SK-N-SH (cell line): Measurements from ENCODE around the gene PDE4D. TPM values are rescaled to one million over a fixed set of nuclear protein-coding genes. Genes with fewer than 3 reads are reported as not detected.

Experiments
- CTCF ChIA-PET: fragments of 300-600, 350-600 bp; formaldehyde crosslinking; extraction: SDS; loops from one replicate; lab custom pipeline; 2021; lab: Yijun Ruan, JAX
- POLR2A ChIA-PET: fragments of 350-600 bp; sonication (Branson Sonifier 250); formaldehyde crosslinking; extraction: SDS; loops from one replicate; lab custom pipeline; 2020; ENCODE audit warnings: antibody characterized with exemption, inconsistent platforms; lab: Yijun Ruan, JAX
- DNase-seq: peaks from one replicate; pipeline ENCODE4 v3.0.0; 2012
- H2AFZ ChIP-seq: fragments of 200-600 bp; sonication (generic); 2 replicates; pipeline ENCODE4 v1.8.1; 2016; ENCODE audit warnings: antibody characterized with exemption, mild to moderate bottlenecking, low read depth
- H3F3A ChIP-seq: fragments of 200-600 bp; sonication (generic); replicated peaks from 2 replicates; pipeline ENCODE3; 2016; ENCODE audit warnings: antibody characterized with exemption, mild to moderate bottlenecking; ENCODE audit not compliant: insufficient read depth
- H3K27ac ChIP-seq, 2 experiments: fragments of 200-500 bp in 1 of 2; fragments of 200-600 bp in 1 of 2; sonication (Bioruptor generic) in 1 of 2; sonication (generic), shearing (Covaris generic) in 1 of 2; 2 replicates each; pipeline versions ENCODE4 v1.5.1 to v1.6.1; 2014 to 2016; ENCODE audit warnings: low read depth in 2 of 2, inconsistent platforms in 1 of 2, low read length in 1 of 2, mild to moderate bottlenecking in 1 of 2, mixed read lengths in 1 of 2
- H3K27me3 ChIP-seq: fragments of 200-600 bp; sonication (generic), shearing (Covaris generic); 2 replicates; pipeline ENCODE4 v1.6.1; 2016; ENCODE audit warnings: mixed run types; ENCODE audit not compliant: insufficient read depth
- H3K36me3 ChIP-seq, 2 experiments: fragments of 200-500 bp in 1 of 2; fragments of 200-600 bp in 1 of 2; sonication (Bioruptor generic) in 1 of 2; sonication (generic) in 1 of 2; replicated peaks in 1 of 2; 2 replicates each; pipeline versions ENCODE3 to v1.5.1; 2014 to 2016; ENCODE audit warnings: low read length in 1 of 2, mild to moderate bottlenecking in 1 of 2; ENCODE audit not compliant: insufficient read depth in 2 of 2, control insufficient read depth in 1 of 2
- H3K4me1 ChIP-seq, 2 experiments: fragments of 200-500 bp in 1 of 2; fragments of 200-600 bp in 1 of 2; sonication (Bioruptor generic) in 1 of 2; sonication (generic), shearing (Covaris generic) in 1 of 2; 2 replicates each; pipeline versions ENCODE4 v1.5.1 to v1.6.1; 2014 to 2016; ENCODE audit warnings: low read depth in 1 of 2, low read length in 1 of 2, mixed run types in 1 of 2; ENCODE audit not compliant: insufficient read depth in 2 of 2, control insufficient read depth in 1 of 2
- H3K4me2 ChIP-seq: fragments of 200-600 bp; sonication (generic), shearing (Covaris generic); 2 replicates; pipeline ENCODE4 v1.6.1; 2017; ENCODE audit warnings: mixed run types
- H3K4me3 ChIP-seq, 2 experiments: fragments of 200-500 bp in 1 of 2; fragments of 200-600 bp in 1 of 2; sonication (Bioruptor generic) in 1 of 2; sonication (generic), shearing (Covaris generic) in 1 of 2; 2 replicates each; pipeline versions ENCODE4 v1.5.1 to v1.8.1; 2014 to 2016; ENCODE audit warnings: low read depth in 2 of 2, inconsistent platforms in 1 of 2, low read length in 1 of 2, mild to moderate bottlenecking in 1 of 2, mixed read lengths in 1 of 2, moderate library complexity in 1 of 2
- H3K79me2 ChIP-seq: fragments of 200-600 bp; sonication (generic); 2 replicates; pipeline ENCODE4 v1.8.1; 2017; ENCODE audit warnings: mild to moderate bottlenecking; ENCODE audit not compliant: insufficient read depth
- H3K9ac ChIP-seq: fragments of 200-600 bp; sonication (generic); 2 replicates; pipeline ENCODE4 v1.6.1; 2017; ENCODE audit warnings: mixed run types
- H3K9me2 ChIP-seq: fragments of 200-600 bp; sonication (generic); 2 replicates; pipeline ENCODE4 v1.6.1; 2017; ENCODE audit warnings: mixed run types
- H3K9me3 ChIP-seq: fragments of 200-600 bp; sonication (generic); 2 replicates; pipeline ENCODE4 v1.6.1; 2017; ENCODE audit warnings: mixed run types, mild to moderate bottlenecking, moderate library complexity
- H4K20me1 ChIP-seq: fragments of 200-600 bp; sonication (generic); 2 replicates; pipeline ENCODE4 v1.6.1; 2017; ENCODE audit warnings: mild to moderate bottlenecking, mixed run types; ENCODE audit not compliant: insufficient read depth
- CHD2 ChIP-seq: fragments of 150-350 bp; IDR thresholded peaks from 2 replicates; pipeline ENCODE4 v1.6.1; 2018; ENCODE audit warnings: low read length; ENCODE audit not compliant: partially characterized antibody
- EP300 ChIP-seq, 2 experiments: IDR thresholded peaks; 2 replicates each; pipeline versions ENCODE4 v1.4.0 to v1.6.1; 2012; ENCODE audit warnings: borderline replicate concordance in 1 of 2, low read depth in 1 of 2, low read length in 1 of 2
- EZH2phosphoT487 ChIP-seq: fragments of 200-600 bp; sonication (generic); IDR thresholded peaks from 2 replicates; pipeline ENCODE4 v1.6.1; 2017; ENCODE audit warnings: low read depth, mixed run types, mild to moderate bottlenecking, antibody characterized with exemption, moderate library complexity, borderline replicate concordance
- FOSL2 ChIP-seq: IDR thresholded peaks from 2 replicates; pipeline ENCODE4 v1.4.0; 2012; ENCODE audit warnings: low read depth, mild to moderate bottlenecking, moderate library complexity, borderline replicate concordance
- FOXJ3 ChIP-seq: sonication (generic); formaldehyde crosslinking; IDR thresholded peaks from 2 replicates; pipeline ENCODE4 v1.5.1; 2020; ENCODE audit warnings: mild to moderate bottlenecking, missing genetic modification reagents
- GABPA ChIP-seq: IDR thresholded peaks from 2 replicates; pipeline ENCODE4 v1.4.0; 2012; ENCODE audit warnings: low read depth, mild to moderate bottlenecking
- JUND ChIP-seq: IDR thresholded peaks from 2 replicates; pipeline ENCODE4 v1.4.0; 2012
- MEF2A ChIP-seq: IDR thresholded peaks from 2 replicates; pipeline ENCODE4 v1.4.0; 2012; ENCODE audit warnings: low read depth, borderline replicate concordance
- MXI1 ChIP-seq: IDR thresholded peaks from 2 replicates; pipeline ENCODE4 v1.6.1; 2012; ENCODE audit warnings: mild to moderate bottlenecking, low read depth, low read length, improper control_type of control experiment
- NFIC ChIP-seq: IDR thresholded peaks from 2 replicates; pipeline ENCODE4 v1.4.0; 2012; ENCODE audit warnings: borderline replicate concordance
- NRF1 ChIP-seq: IDR thresholded peaks from 2 replicates; pipeline ENCODE4 v1.6.1; 2012; ENCODE audit warnings: low read depth, mild to moderate bottlenecking, low read length
- RAD21 ChIP-seq: IDR thresholded peaks from 2 replicates; pipeline ENCODE4 v1.6.1; 2012; ENCODE audit warnings: mild to moderate bottlenecking, low read length
- RCOR1 ChIP-seq: fragments of 150-350 bp; IDR thresholded peaks from 2 replicates; pipeline ENCODE4 v1.6.1; 2017; ENCODE audit warnings: antibody characterized with exemption, low read length
- TCF12 ChIP-seq: IDR thresholded peaks from 2 replicates; pipeline ENCODE4 v1.4.0; 2012
- TEAD4 ChIP-seq: IDR thresholded peaks from 2 replicates; pipeline ENCODE4 v1.4.0; 2012; ENCODE audit warnings: mild to moderate bottlenecking, borderline replicate concordance; ENCODE audit not compliant: insufficient read depth
- YY1 ChIP-seq: IDR thresholded peaks from 2 replicates; pipeline ENCODE4 v1.4.0; 2012; ENCODE audit warnings: low read depth, mild to moderate bottlenecking
- WGBS: methylation state at CpG from one replicate; pipeline ENCODE4 v1.1.6; 2017; ENCODE audit warnings: low lambda C conversion rate; 5-methylcytosine and 5-hydroxymethylcytosine counted together
- polyA plus RNA-seq, 3 experiments: library from polyadenylated mRNA; depleted of rRNA; stranded (reverse); fragments of >200 nt; gene quantifications; 2 replicates each; pipeline ENCODE4 v1.2.3, GENCODE V29; 2012
- TF ChIP-seq, protein P1 (sequence below): IDR thresholded peaks from 2 replicates; pipeline ENCODE4; 2012
- TF ChIP-seq, protein P2 (sequence below): fragments of 200-600 bp; sonication (generic); IDR thresholded peaks from 2 replicates; pipeline ENCODE4 v1.6.1; 2017; ENCODE audit warnings: antibody characterized with exemption, mild to moderate bottlenecking, moderate library complexity
- TF ChIP-seq, protein P3 (sequence below): IDR thresholded peaks from 2 replicates; pipeline ENCODE4 v1.4.0; 2012; ENCODE audit warnings: low read depth, borderline replicate concordance
- TF ChIP-seq, protein P4 (sequence below): IDR thresholded peaks from 2 replicates; pipeline ENCODE4 v1.4.0; 2012; ENCODE audit warnings: low read depth, borderline replicate concordance
- TF ChIP-seq, protein P5 (sequence below): IDR thresholded peaks from 2 replicates; pipeline ENCODE4 v1.4.0; 2012; ENCODE audit warnings: low read depth

PDE4D gene
- polyA plus RNA-seq, 1 of the 3 experiments (the other 2 are of a cell fraction): 2.4 TPM

DNA sequence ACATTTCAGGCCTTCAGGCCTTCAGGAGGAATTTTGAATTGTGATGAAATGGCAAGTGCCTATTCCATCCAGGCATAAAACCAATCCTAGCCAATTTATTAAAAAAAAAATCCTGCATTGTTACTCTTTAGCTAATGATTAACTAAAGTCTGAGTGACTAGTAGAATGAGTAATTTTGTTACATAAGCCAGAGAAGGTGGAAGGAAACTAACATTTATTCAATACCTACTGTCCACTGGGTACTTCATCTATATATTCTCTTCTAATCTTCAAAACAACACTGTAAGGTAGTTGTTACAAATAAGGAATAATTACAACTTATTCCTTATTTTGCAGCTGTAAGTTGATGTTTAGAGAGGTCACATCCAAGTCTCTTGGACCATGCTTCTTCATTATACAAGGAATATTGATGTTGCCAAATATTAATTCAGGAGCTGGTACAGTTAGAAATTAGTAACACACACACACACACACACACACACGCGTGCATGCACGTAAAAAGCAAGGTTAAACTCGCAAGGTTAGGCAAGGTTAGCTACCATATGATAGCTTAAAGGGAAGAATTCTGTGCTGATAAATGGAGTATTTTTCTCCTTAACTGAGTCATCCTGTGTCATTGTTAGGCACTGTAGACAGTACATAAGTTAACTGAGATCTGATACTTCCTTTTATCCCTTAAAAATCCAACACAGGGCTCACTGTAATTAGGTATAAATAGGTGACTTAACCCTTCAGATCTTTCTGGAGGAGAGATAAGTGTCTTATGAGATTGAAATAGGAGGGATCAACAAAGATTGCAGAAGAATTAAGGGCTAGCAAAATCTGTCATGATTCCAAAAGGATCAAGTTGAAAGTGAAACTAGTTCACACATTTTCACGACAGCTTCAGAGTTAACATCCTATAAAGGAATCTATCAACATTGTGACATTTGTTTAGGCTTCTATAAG is 596.9 kb downstream of the PDE4D start:
- peak overlapping the region; percentile 43; the same call in 1 of the 2 replicates for H3K9ac ChIP-seq
- no peak for DNase-seq

More for the DNA sequence above, 596.9 kb downstream of the PDE4D start:
- no peaks in the 10 kb centered on the region for H3K79me2 ChIP-seq
- no peaks in the 10 kb centered on the region for H3K9me2 ChIP-seq
- H3K36me3 ChIP-seq: no peaks in the 10 kb centered on the region
- H3F3A ChIP-seq: peaks cover 4% of the 10 kb centered on the region
- H2AFZ ChIP-seq: peak overlapping the region; percentile 75
- CTCF ChIA-PET: interaction anchor here (0.6 to 1.7 kb wide), 2 partner anchors 28 to 39 kb away, joined by 3 read pairs; no protein-coding TSS in a partner anchor
- TF ChIP-seq, protein P1, sequence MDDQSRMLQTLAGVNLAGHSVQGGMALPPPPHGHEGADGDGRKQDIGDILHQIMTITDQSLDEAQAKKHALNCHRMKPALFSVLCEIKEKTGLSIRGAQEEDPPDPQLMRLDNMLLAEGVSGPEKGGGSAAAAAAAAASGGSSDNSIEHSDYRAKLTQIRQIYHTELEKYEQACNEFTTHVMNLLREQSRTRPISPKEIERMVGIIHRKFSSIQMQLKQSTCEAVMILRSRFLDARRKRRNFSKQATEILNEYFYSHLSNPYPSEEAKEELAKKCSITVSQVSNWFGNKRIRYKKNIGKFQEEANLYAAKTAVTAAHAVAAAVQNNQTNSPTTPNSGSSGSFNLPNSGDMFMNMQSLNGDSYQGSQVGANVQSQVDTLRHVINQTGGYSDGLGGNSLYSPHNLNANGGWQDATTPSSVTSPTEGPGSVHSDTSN: peak; percentile 45
- peak; percentile 32 for TF ChIP-seq JUND
- no peak for TF ChIP-seq TEAD4
- no peak for TF ChIP-seq NFIC
- TF ChIP-seq NRF1: no peak
- peak; percentile 70; the same call in 1 of the 2 replicates for TF ChIP-seq FOSL2
- no peak for TF ChIP-seq EZH2phosphoT487
- no peak for TF ChIP-seq RCOR1
- TF ChIP-seq, protein P2, sequence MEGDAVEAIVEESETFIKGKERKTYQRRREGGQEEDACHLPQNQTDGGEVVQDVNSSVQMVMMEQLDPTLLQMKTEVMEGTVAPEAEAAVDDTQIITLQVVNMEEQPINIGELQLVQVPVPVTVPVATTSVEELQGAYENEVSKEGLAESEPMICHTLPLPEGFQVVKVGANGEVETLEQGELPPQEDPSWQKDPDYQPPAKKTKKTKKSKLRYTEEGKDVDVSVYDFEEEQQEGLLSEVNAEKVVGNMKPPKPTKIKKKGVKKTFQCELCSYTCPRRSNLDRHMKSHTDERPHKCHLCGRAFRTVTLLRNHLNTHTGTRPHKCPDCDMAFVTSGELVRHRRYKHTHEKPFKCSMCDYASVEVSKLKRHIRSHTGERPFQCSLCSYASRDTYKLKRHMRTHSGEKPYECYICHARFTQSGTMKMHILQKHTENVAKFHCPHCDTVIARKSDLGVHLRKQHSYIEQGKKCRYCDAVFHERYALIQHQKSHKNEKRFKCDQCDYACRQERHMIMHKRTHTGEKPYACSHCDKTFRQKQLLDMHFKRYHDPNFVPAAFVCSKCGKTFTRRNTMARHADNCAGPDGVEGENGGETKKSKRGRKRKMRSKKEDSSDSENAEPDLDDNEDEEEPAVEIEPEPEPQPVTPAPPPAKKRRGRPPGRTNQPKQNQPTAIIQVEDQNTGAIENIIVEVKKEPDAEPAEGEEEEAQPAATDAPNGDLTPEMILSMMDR: no peak
- peak in 1 of 2 experiments; percentile 11; a peak in 1 of 4 replicates for TF ChIP-seq EP300 (IDR thresholded peaks at IDR 0.05; ENCODE audit: borderline replicate concordance in 1 of 2, low read depth in 1 of 2, low read length in 1 of 2)
- no peak for TF ChIP-seq RAD21
- TF ChIP-seq MEF2A: no peak
- TF ChIP-seq, protein P3, sequence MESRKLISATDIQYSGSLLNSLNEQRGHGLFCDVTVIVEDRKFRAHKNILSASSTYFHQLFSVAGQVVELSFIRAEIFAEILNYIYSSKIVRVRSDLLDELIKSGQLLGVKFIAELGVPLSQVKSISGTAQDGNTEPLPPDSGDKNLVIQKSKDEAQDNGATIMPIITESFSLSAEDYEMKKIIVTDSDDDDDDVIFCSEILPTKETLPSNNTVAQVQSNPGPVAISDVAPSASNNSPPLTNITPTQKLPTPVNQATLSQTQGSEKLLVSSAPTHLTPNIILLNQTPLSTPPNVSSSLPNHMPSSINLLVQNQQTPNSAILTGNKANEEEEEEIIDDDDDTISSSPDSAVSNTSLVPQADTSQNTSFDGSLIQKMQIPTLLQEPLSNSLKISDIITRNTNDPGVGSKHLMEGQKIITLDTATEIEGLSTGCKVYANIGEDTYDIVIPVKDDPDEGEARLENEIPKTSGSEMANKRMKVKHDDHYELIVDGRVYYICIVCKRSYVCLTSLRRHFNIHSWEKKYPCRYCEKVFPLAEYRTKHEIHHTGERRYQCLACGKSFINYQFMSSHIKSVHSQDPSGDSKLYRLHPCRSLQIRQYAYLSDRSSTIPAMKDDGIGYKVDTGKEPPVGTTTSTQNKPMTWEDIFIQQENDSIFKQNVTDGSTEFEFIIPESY: no peak
- TF ChIP-seq, protein P4, sequence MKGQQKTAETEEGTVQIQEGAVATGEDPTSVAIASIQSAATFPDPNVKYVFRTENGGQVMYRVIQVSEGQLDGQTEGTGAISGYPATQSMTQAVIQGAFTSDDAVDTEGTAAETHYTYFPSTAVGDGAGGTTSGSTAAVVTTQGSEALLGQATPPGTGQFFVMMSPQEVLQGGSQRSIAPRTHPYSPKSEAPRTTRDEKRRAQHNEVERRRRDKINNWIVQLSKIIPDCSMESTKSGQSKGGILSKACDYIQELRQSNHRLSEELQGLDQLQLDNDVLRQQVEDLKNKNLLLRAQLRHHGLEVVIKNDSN: no peak
- TF ChIP-seq YY1: no peak
- no peak for TF ChIP-seq MXI1
- TF ChIP-seq, protein P5, sequence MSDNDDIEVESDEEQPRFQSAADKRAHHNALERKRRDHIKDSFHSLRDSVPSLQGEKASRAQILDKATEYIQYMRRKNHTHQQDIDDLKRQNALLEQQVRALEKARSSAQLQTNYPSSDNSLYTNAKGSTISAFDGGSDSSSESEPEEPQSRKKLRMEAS: 0 out of 2 replicates have a peak, but pooled peaks have one; percentile 12
- TF ChIP-seq CHD2: no peak
- peak; percentile 20; the same call in 1 of the 2 replicates for TF ChIP-seq TCF12
- TF ChIP-seq FOXJ3 (CRISPR knock-in tag): no peak
- no peak for TF ChIP-seq GABPA
- TF ChIP-seq, all 33 proteins: peak for 6
- H3K4me1 ChIP-seq: peaks cover 4% of the 10 kb centered on the region in 2 experiments; a peak in 3 of 4 replicates
- 40% methylated on average over 5 of the region's 5 CpGs for WGBS
- H3K4me3 ChIP-seq: peak overlapping the region; percentile 36 to 40; a peak in 2 of 4 replicates
- H3K27ac ChIP-seq: peak overlapping the region; percentile 22 to 50; a peak in 3 of 4 replicates
- POLR2A ChIA-PET: no interaction called here
- H4K20me1 ChIP-seq: no peaks in the 10 kb centered on the region
- H3K9me3 ChIP-seq: no peaks in the 10 kb centered on the region
- H3K27me3 ChIP-seq: no peaks in the 10 kb centered on the region
- H3K4me2 ChIP-seq: peak overlapping the region; percentile 54
